Tibial nerve (tissue), 4 donors: ENCODE measurements around the gene PLSCR2. TPM values are rescaled to one million over a fixed set of nuclear protein-coding genes. Genes with fewer than 3 reads are reported as not detected.
"Not testable (repeated sequence)": the region's sequence is repeated elsewhere in the genome, so short reads cannot be mapped to it uniquely, and the experiment has no call there.

Source experiments
- DNase-seq, 2 donors: peaks; one replicate each; pipeline ENCODE4 v3.0.0-alpha.2; 2019; ENCODE audit warnings: low spot score in 2 of 2
- H3K27ac ChIP-seq, 4 donors: fragments of 200-600 bp; sonication (generic) in 3 of 4; one replicate each; pipeline ENCODE4 v1.5.1; 2017 to 2019; ENCODE audit warnings: mild to moderate bottlenecking in 1 of 4
- H3K27me3 ChIP-seq, 2 donors: fragments of 200-600 bp; sonication (generic) in 1 of 2; one replicate each; pipeline versions ENCODE4 v1.5.1 to v1.6.0; 2017 to 2019
- H3K36me3 ChIP-seq, 3 donors: fragments of 200-600 bp; sonication (generic); one replicate each; pipeline ENCODE4 v1.5.1; 2018 to 2019
- H3K4me1 ChIP-seq, 4 donors: fragments of 200-600 bp; sonication (generic) in 3 of 4; one replicate each; pipeline ENCODE4 v1.5.1; 2017 to 2019
- H3K4me3 ChIP-seq, 4 donors: fragments of 200-600 bp; sonication (generic) in 3 of 4; one replicate each; pipeline ENCODE4 v1.5.1; 2017 to 2019; ENCODE audit warnings: mild to moderate bottlenecking in 1 of 4, moderate library complexity in 1 of 4
- H3K9me3 ChIP-seq, 4 donors: fragments of 200-600 bp; sonication (generic) in 3 of 4; one replicate each; pipeline ENCODE4 v1.5.1; 2017 to 2019
- EP300 ChIP-seq, 2 donors: sonication (generic); formaldehyde crosslinking; IDR thresholded peaks; one replicate each; pipeline ENCODE4 v1.6.1; 2017; ENCODE audit warnings: antibody characterized with exemption in 2 of 2, mild to moderate bottlenecking in 1 of 2
- POLR2A ChIP-seq, 2 donors: fragments of 450-650 bp; IDR thresholded peaks; one replicate each; pipeline ENCODE4 v1.6.1; 2017; ENCODE audit warnings: antibody characterized with exemption in 2 of 2, mild to moderate bottlenecking in 2 of 2, moderate library complexity in 2 of 2
- WGBS, 2 donors: methylation state at CpG; one replicate each; pipeline ENCODE4 v1.1.5; 2018; 5-methylcytosine and 5-hydroxymethylcytosine counted together
- total RNA-seq, 4 donors: library from RNA; depleted of rRNA; stranded (reverse); fragments of >200 nt; gene quantifications; one replicate each; pipeline ENCODE4 v1.1.0, GENCODE V29; 2016
- TF ChIP-seq, protein P1 (sequence below), 5 experiments: fragments of 200-600 bp in 3 of 5; fragments of 450-650 bp in 2 of 5; sonication (generic) in 3 of 5; IDR thresholded peaks; one replicate each; pipeline ENCODE4 v1.5.1; 2016 to 2019; ENCODE audit warnings: antibody characterized with exemption in 5 of 5, mild to moderate bottlenecking in 3 of 5, moderate library complexity in 2 of 5

The PLSCR2 gene
- total RNA-seq, 4 donors from 2014 or later, result not detected

DNA sequence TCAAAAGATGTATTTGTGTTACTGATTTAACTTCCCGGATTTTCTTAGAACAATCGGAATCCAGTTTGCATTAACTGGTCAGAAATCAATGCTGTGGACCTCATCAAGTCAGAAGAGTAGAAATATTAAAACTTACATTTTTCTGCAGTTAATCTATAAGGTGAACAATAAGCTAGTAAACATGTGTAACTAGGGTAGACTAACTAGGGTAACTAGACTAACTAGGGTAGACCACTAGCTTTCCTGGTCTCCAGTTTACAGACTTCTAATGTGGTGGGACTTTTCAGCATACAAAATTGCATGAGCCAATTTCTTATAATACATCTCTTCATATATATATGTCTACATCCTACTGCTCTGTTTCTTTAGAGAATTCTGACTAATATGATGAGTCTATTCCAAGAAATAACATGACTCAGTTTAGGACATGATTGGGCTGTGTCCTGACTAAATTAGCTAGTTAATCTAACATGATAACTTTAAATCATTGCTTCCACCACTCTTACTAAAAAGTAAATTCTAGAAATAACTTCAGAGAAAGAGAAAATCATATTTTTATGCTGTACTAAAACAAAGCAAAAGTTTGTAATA, 5.3 kb downstream of the PLSCR2 start:
- Histone ChIP-seq H3K4me1 (peaks cover 0 to 10% (median 0%) of the 10 kb centered on the region in 4 donors), H3K27me3 (no peaks in the 10 kb centered on the region), H3K27ac (no peak overlapping the region), H3K4me3 (no peak overlapping the region), H3K36me3 (no peaks in the 10 kb centered on the region), H3K9me3 (no peaks in the 10 kb centered on the region)
- DNase-seq, result no peak
- TF ChIP-seq, protein P1, sequence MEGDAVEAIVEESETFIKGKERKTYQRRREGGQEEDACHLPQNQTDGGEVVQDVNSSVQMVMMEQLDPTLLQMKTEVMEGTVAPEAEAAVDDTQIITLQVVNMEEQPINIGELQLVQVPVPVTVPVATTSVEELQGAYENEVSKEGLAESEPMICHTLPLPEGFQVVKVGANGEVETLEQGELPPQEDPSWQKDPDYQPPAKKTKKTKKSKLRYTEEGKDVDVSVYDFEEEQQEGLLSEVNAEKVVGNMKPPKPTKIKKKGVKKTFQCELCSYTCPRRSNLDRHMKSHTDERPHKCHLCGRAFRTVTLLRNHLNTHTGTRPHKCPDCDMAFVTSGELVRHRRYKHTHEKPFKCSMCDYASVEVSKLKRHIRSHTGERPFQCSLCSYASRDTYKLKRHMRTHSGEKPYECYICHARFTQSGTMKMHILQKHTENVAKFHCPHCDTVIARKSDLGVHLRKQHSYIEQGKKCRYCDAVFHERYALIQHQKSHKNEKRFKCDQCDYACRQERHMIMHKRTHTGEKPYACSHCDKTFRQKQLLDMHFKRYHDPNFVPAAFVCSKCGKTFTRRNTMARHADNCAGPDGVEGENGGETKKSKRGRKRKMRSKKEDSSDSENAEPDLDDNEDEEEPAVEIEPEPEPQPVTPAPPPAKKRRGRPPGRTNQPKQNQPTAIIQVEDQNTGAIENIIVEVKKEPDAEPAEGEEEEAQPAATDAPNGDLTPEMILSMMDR (IDR thresholded peaks at IDR 0.05), result no peak
- TF ChIP-seq POLR2A (IDR thresholded peaks at IDR 0.05), result no peak
- TF ChIP-seq EP300 (IDR thresholded peaks at IDR 0.05), result no peak
- WGBS, 2 donors, result 85% methylated on average over 2 of the region's 2 CpGs

DNA sequence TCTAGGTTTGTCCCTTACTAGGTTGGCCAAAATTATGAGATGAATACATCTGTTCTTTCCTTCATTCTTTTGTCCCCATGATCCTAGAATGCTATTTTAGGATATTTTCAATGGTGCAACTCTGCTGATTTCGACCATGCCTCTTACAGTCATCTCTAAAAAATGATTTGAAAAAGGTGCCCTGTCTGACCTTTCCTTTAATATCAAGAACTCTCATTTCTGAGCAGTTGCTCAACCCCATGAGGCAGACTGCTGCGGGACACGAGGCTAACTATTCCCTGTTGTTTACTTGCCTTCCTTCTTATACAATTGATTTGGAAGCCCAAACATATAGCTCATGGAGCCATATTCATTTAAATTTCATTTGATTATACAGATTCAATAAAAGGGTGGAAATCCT, 14.6 kb downstream of the PLSCR2 start:
- WGBS, 2 donors, result 68 to 75% methylated on average over 3 of the region's 3 CpGs
- TF ChIP-seq, protein P1 (IDR thresholded peaks at IDR 0.05), result no peak
- no peak for TF ChIP-seq EP300 (IDR thresholded peaks at IDR 0.05)
- no peak for TF ChIP-seq POLR2A (IDR thresholded peaks at IDR 0.05)
- H3K4me1 ChIP-seq, result no peaks in the 10 kb centered on the region

DNA sequence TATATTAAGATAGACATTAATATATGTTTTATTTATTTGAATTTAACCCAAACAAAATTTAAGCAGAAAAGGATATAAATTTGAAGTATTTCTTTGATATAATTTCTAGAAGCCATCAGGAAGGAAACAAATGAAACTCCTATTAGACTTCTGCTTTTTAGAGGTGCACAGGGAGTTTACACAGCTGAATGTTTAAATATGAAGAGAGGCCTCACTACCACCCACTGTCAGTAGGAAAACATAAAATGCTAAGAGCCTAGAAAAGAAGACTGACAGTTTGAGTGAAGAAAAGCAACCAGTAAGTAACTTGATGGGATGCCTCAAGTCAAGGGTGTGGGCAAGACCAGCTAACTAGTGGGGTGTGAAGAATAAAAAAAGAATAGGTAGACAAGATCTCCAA, 19.7 kb downstream of the PLSCR2 start:
- no peak overlapping the region for H3K27ac ChIP-seq
- no peak for DNase-seq
- H3K9me3 ChIP-seq, result peaks cover 0 to 19% (median 0%) of the 10 kb centered on the region in 4 donors
- H3K36me3 ChIP-seq, result no peaks in the 10 kb centered on the region
- H3K4me1 ChIP-seq, result no peaks in the 10 kb centered on the region
- TF ChIP-seq EP300 (IDR thresholded peaks at IDR 0.05), result no peak
- TF ChIP-seq POLR2A (IDR thresholded peaks at IDR 0.05), result no peak
- TF ChIP-seq, protein P1 (IDR thresholded peaks at IDR 0.05), result no peak
- no peak overlapping the region for H3K4me3 ChIP-seq
- no peaks in the 10 kb centered on the region for H3K27me3 ChIP-seq

More for the DNA sequence above, 14.6 kb downstream of the PLSCR2 start:
- H3K27me3 ChIP-seq, result no peaks in the 10 kb centered on the region
- no peak overlapping the region for H3K27ac ChIP-seq
- no peak overlapping the region for H3K4me3 ChIP-seq
- no peaks in the 10 kb centered on the region for H3K36me3 ChIP-seq
- no peak for DNase-seq
- no peaks in the 10 kb centered on the region for H3K9me3 ChIP-seq

DNA sequence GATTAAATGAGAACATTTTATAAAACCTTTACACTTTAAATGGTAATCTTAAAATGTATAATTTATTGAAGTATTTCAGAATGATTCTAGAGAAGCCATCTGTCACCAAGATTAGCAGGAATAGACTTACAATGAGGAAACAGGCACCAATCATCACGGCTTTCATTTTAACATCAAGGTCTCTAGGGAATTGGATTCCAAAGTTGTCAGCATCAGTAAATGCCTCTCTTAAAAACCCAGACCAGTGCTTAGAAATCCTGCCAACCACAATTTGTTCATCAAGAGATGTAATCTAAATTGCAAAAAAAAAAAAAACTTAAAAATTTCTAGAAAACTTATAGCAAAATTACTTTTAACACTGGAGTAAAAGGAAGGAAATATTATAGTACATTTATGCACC, 20.3 kb downstream of the PLSCR2 start:
- H3K27ac ChIP-seq, result no peak overlapping the region
- DNase-seq, result no peak
- peaks cover 0 to 19% (median 0%) of the 10 kb centered on the region in 4 donors for H3K9me3 ChIP-seq
- H3K4me3 ChIP-seq, result no peak overlapping the region
- WGBS, 2 donors, result 37 to 78% methylated on average over 1 of the region's 1 CpG
- no peaks in the 10 kb centered on the region for H3K27me3 ChIP-seq
- no peaks in the 10 kb centered on the region for H3K4me1 ChIP-seq
- no peak for TF ChIP-seq EP300 (IDR thresholded peaks at IDR 0.05)
- TF ChIP-seq POLR2A (IDR thresholded peaks at IDR 0.05), result no peak
- TF ChIP-seq, protein P1 (IDR thresholded peaks at IDR 0.05), result no peak
- H3K36me3 ChIP-seq, result no peaks in the 10 kb centered on the region

DNA sequence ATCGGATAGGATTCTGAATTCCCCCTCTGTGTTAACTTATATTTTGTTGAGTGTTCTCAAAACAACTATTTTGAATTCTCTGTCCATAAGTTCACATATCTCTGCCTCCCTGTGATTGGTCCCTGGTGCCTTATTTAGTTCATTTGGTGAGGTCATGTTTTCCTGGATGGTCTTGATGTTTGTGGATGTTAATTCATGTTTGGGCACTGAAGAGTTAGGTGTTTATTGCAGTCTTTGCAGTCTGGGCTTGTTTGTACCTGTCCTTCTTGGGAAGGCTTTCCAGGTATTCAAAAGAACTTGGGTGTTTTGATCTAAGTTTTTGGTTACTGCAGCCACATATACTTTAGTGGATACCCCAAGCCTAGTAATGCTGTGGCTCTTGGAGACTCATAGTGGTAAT, 23.3 kb downstream of the PLSCR2 start:
- TF ChIP-seq, protein P1 (IDR thresholded peaks at IDR 0.05), result no peak
- H3K27me3 ChIP-seq, result no peaks in the 10 kb centered on the region
- no peak for DNase-seq
- H3K4me1 ChIP-seq, result no peaks in the 10 kb centered on the region
- no peak overlapping the region for H3K27ac ChIP-seq
- H3K4me3 ChIP-seq, result no peak overlapping the region
- 94 to 97% methylated on average over 1 of the region's 1 CpG for WGBS, 2 donors
- no peaks in the 10 kb centered on the region for H3K36me3 ChIP-seq
- peaks cover 0 to 19% (median 0%) of the 10 kb centered on the region in 4 donors for H3K9me3 ChIP-seq

DNA sequence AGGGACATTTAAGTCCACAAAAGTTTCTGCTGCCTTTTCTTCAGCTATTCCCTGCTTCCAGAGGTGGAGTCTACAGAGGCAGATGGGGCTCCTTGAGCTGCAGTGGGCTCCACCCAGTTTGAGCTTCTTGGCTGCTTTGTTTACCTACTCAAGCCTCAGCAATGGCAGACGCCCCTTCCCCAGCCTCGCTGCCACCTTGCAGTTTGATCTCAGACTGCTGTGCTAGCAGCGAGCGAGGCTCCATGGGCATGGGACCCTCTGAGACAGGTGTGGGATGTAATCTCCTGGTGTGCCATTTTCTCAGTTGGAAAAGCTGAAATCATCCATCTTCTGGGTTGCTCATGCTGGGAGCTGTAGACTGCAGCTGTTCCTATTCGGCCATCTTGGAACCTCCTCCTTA, 29.1 kb downstream of the PLSCR2 start:
- not testable (repeated sequence) for H3K27me3 ChIP-seq, H3K9me3 ChIP-seq
- WGBS, 2 donors, result 88 to 97% methylated on average over 5 of the region's 5 CpGs

More for the DNA sequence above, 29.1 kb downstream of the PLSCR2 start:
- H3K4me3 ChIP-seq, H3K4me1 ChIP-seq, DNase-seq, H3K36me3 ChIP-seq, H3K27ac ChIP-seq: not testable (repeated sequence)
